Activated gamma-delta T cell treated with Interleukin-2 at 50 U/mL for 16 hours (primary cell): ENCODE results near the gene RALB.

Source experiments
- DNase-seq: peaks from one replicate; pipeline ENCODE4 v3.0.0-alpha.2; 2020

Gene RALB

DNA sequence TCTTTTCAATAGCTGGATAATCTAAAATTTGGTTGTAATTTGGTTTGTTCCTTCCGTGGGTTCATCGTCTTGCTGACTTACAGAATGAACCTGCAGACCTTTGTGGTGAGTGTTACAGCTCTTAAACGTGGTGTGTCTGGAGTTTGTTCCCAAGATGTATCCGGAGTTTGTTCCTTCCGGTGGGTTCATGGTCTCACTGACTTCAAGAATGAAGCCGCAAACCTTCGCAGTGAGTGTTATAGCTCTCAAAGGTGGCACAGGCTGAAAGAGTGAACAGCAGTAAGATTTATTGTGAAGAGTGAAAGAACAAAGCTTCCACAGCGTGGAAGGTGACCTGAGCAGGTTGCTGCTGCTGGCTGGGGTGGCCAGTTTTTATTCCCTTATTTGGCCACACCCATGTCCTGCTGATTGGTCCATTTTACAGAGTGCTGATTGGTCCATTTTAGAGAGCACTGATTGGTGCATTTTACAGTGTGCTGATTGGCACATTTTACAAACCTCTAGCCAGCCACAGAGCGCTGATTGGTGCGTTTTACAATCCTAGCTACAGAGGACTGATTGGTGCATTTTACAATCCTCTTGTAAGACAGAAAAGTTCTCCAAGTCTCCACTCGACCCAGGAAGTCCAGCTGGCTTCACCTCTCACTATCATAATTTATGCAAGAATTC, 16.6 kb downstream of the RALB start:
- DNase-seq = no peak

DNA sequence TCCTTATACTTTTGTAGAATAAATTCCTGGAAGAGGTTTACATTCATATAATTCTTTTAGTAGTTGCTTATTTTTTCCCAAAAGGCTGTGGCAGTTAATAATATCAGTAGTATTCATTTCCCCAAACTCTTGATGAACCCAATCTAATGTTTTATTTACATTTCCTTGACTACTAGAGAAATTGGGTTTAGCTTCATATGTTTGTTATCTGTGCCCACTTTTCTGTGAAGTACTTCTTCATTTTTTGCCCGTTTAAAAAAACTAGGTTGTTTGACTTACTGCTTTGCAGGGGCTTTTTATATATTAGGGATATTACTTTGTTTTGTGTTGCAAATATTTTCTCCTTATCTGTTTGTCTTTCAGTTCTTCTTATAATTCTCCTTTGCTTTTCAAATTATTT, 17.2 kb downstream of the RALB start:
- no peak for DNase-seq

DNA sequence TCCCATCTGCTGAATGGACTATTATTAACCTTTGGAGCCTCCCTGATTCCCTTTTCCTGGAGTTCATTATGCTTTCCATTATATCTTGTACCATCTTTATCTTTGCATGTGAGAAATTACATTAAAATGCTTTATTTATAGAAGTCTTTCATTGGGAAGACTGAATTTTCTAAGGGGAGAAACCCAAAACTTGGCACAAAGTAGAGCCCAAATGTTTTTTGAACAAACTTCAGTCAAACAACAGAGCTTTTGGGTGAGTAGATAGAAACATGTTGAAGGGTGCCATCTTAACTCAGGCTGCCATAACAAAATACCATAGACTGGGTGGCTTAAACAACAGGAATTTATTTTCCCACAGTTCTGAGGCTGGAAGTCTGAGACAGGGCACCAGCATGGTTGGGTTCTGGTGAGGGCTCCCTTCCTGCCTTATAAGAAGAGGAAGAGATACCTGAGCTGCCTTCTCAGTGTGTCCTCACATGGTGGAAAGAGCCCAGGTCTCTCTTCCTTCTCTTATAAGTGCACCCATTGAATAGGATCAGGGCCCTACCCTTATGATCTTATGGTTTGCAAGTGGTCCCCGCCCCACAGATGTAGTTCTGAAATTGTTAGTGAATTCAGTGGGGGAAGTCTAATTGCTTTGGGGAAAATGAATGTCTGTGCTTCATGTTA, 19.2 kb downstream of the RALB start:
- no peak for DNase-seq

DNA sequence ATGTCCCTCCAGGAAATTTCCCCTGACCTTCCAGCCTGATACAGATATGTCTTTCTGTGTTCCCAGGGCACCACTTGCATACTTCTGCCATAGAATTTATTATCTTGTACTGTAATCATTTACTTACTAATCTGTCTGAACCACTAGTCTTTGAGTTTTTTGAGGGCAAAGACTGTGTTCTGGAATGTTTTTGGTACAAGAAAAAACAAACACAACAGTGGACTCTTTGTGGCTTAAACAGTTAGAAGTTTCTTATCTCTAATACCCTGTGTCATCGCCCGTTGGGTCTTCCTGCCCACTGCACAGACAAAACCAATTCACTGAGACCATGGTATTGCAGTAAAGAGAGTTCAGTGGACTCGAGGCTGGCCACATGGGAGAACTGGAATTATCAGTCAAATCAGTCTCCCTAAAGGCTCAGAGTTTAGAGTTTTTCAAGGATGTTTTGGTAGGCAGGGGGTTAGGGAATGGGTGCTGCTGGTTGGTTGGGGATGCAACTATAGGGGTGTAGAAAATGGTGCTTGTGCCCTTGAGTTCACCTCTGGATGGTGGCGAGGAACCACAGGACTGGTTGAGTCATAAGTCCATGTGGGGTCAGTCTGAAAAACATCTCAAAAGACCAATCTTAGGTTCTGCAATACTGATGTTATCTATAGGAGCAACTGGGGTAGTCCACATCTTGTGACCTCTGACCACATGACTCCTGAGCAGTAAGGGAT, 20.3 kb downstream of the RALB start:
- no peak for DNase-seq

DNA sequence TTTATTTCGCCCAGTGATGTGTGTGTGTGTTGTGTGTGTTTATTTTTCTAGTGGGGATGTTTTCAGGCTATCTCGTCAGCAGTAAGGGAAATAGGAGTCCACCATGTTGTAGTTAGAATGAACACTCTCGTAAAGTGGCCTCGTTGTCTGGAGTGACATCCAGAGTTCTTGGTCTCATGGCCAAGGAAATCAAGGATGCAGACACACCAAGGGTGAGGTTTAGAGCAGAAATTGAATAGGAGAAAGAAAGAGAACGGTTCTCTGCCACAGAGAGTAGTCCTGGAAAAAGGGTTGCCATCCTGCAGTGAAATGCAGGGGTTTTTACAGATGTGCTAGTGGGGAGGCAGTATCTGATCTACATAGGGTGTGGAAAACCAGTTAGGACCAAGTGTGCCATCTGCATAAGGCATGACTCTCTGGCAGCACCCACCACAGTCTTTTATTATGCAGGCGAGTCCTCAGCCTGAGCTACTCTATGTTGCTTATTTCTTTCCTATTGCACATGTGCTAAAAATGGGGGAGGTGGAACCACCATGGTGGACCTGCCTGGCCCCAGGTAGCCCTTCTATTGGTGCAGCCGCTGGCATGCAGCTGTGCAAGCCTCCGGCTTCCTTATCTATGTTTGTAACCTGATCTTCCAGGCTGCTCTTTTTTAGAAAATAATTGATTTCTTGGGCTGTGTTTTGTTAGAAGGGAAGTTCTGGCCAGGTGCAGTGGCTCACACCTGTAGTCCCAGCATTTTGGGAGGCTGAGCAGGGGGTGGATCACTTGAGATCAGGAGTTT, 23.2 kb downstream of the RALB start:
- no peak for DNase-seq

DNA sequence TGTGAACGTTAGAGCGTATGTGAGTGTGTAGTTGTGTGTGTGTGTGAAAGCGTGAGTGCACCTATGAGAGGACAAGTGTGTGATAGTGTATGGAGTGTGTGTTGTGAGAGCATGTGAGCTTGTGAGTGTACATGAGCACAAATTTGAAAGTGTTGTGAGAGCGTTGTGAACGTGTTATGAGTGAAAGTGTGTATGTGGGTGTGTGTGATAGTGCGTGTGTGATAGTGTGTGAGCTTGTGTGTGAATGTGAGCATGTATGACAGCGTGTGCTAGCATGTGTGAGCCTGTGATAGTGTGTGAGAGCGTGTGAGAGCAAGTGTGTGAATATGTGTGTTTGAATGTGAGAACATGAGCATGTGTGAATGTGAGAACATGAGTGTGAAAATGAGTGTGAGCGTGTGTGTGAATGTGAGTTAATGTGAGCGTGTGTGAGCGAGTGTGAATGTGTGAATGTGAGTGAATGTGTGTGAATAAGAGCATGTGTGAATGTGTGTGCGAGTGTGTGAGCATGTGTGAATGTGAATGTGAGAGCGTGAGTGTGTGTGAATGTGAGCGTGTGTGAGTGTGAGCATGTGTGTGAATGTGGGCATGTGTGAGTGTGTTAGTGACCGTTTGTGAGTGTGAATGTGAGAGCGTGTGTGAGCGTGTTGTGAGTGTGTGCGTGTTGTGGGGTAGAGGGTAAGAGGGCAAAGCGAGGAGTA, 25.0 kb downstream of the RALB start:
- DNase-seq = no peak

DNA sequence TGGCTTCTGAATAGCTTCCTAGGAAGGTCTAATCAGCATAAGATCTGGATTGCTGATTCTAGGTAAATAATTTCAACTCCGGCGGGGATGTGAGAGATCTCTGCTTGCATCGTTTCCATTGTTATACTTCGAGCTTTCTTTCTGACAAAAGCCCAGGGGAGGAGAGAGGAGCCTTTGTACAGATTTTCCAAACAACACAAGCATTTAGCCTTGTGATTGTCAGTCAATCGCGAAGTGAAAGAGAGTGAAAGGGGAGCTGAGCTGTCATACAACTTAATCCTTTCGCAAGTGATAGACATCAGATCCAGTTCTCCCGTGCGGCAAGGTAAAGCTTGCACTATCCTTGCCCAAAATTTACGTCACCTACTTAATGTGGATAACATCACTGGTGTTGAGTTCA, 26.2 kb downstream of the RALB start:
- DNase-seq = no peak

DNA sequence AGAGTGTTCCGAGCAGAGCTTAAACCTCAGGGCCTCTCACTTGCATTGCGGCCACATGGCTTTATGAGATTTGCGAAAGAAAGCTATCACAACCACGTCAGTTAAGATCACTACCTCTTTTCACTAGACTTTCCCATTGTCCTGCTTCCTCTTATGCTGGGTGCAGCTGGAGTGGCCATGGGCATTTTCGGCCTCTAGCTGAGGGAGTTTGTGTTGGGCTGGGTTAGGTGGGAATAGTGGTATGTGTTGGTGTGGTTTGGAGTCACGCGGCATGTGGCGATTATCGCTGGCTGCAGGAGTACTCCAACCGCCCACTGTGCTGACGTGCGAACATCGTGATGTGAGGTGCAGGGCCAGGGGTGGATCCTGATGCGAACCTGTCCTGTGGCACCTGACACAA, 27.1 kb downstream of the RALB start:
- DNase-seq = no peak

DNA sequence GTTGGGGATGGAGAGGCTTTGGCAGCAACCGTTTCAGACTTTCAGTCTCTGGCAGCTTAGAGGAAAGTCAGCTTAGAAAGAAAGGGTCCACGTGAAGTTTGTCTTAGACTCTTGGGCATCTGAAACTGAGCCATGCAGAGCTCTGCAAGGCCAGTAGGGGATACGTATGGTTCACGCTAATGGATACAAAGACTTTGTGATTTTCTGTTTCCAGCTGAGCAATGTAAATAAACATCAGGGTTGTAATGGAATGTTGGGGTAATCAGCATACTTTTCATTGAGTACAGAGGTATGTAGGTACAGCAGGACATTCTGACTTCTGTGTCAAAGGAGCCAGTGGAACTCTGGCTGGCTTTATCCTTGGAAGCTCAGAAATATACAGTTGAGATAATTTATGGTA, 31.0 kb downstream of the RALB start:
- no peak for DNase-seq

DNA sequence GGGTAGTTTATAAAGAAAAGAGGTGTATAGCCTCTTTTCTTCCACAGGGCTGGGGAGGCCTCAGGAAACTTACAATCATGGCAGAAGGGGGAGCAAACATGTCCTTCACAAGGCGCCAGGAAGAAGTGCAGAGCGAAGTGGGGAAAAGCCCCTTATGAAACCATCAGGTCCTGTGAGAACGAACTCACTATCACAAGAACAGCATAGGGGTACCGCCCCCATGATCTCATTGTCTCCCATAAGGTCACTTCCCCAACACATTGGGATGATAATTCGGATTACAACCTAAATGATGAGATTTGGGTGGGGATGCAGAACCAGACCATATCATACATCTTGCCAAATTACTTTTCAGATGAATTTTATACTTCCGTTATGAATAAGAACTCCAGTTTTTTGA, 32.4 kb downstream of the RALB start:
- no peak for DNase-seq

DNA sequence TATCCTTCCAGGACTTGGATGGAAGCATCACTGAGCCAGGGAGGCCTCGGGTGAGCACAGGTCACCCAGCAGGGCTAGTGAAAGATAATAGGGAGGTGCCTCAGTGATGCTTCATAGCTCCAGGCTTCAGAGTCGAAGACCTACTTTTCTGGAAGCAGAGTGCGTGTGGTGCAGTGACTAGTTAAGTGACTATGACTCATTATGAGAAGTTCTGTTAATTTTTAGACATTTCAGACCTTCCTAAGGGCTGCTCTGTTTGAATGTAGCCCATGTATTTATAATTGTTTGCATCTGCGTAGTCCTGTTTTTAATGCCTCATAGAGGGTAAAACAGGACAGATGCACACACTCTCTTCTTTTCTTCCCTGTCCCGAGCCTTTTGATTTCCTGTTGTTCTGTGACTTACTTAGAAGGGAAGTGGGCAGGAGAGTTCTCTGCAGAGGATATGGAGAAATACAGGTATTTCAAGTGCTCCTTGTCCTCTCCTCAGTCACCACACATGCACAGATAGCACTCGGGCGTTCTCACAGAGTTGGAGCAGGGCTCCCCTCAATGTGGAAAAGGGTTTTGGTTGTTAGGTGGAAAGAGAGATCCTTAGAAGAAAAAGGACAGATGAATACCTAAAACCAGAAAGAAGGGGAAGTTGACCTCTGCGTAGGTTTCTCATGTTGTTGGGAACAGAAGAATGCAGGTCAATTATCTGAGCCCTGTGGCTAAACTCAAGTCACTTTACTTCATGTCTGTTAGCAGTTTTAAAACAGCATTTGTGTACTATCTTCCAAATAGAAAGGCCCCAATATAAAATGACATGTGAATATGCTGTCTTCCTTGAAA, 34.7 kb downstream of the RALB start:
- DNase-seq = no peak

DNA sequence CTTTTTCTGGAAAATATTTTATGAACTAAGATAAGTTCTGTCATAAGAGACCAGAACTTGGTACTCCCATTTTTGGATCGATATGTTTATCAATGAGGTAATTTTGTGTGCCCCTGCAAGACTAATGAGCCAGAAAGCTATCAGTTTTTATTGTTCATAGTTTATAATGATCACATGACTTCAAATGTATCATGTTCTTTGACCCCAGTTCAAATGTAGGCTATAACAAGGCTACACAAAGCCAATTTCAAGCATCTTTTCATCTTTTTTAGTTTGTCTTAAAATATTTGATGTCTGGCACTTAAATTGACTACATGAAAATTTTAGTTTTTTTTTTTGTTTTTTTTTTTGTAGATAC, 35.3 kb downstream of the RALB start:
- DNase-seq = no peak

DNA sequence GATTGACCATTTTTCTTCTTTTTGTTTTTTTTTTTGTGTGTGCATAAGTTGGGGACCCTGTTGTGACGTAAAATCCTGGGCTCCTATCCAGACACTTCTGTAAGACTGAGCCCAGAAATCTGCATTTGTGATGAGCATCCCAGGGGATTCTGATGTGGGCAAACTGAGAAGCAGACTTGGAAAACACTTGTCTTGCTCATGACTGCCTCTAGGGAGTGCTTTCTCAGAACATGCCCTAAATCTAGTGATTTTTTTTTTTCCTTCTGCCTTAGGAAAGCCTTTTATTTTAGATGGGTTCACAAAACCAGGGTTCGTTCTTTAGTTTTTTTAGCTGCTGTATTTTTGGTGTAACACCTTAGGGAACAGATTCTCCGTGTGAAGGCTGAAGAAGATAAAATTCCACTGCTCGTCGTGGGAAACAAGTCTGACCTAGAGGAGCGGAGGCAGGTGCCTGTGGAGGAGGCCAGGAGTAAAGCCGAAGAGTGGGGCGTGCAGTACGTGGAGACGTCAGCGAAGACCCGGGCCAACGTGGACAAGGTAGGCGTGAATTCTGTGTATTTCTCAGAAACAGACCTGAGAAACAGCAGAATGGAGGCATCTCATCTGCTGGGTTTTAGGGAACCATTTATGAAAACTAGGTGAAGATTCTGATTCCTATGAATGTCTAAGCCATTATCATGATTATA, 36.7 kb downstream of the RALB start:
- no peak for DNase-seq

DNA sequence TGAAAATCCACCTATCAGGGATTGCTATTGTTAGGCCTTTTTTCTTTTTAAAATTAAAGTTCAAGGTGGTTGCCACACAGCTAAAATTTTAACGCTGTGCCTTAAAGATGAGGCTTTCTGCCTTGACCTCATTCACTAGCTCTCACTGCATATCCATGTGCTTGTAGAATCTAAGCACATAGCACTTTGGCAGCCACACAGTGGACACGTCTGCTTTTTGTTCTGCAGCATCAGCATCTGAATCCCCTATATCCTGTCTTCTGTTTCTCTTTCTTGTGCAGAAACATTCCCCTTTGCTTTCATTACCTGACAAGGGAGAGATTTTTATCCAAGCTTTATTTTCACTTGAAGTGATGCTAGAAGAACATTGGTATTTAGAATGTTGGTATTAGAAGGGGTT, 38.1 kb downstream of the RALB start:
- DNase-seq = no peak

DNA sequence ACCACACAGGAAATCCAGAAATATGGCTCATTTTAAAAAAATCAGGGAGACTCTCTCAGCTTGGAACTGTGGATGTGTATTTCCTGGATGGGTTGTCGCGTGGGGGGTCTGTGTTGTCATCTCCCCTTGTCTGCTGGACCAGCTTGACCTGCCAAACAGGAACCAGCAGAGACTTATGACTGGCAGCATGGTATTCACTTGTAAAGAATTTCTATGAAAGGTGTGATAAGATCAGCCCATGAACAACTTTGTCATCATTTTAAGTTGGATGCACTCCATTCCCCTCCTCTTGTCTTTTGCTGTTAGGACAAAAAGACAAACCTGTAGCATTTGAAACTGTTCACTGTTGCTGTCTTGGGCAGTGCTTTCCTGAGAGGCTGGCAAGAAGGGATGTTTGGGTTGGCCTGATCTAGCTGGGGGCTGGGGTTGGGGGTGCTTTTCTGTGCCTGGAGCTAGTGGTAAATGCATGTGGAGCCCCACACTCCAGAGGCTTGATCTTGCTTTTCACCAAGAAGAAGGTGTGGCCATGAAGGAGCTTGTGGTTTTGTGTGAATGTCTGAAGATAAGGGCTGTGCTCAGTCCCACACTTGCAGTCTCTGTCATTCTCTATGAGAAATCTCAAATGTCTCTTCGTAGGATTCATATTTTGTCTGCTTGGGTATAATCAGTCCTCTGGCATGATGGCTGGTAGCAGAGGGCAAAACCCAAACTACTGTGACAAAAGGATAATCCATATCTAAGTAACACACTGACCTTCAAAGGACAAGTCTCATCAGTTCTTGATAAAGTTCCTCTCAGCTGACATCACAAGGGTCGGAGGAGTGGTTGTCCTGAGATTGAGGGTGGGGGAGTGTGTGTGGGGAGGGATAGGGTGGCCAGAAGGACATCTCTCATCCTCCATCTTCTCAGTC, 39.0 kb downstream of the RALB start:
- no peak for DNase-seq

DNA sequence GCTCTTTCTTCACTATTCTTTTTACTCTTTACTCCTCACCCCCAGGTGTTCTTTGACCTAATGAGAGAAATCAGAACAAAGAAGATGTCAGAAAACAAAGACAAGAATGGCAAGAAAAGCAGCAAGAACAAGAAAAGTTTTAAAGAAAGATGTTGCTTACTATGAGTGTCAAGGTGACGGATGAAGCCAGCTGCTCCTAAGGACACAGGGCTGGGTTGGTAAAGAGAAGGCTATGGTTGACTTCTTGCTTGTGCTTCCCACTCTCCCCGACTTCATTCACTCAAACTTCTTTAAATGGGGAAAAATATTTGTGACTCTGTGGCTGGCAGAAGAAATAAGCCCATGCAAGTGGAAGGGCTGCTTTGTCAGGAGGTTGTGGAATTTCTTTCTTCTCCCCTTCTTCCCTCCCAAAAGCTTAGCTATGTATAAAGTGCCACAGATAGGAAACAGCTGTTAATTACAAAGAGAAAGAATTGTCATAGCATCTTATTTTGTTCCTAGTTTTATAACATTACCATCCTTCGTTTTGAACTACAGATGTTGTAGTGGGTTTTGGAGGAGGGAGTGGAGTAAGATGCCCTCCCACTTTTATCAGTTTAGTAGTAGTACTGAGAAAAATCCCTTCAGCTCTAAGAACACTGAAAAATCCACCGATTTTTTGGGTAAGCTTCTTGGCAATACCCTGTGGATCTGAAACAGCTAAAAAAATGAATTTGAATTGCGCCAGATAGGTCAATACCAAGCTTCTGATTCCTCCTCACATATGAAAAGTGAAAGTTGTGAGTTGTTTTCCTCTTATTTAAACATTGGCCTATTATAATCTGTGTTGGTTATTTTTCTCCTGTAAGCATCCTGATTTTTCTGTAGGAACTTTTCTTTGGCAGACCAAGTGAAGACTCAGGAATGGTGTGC, 40.7 kb downstream of the RALB start:
- no peak for DNase-seq

DNA sequence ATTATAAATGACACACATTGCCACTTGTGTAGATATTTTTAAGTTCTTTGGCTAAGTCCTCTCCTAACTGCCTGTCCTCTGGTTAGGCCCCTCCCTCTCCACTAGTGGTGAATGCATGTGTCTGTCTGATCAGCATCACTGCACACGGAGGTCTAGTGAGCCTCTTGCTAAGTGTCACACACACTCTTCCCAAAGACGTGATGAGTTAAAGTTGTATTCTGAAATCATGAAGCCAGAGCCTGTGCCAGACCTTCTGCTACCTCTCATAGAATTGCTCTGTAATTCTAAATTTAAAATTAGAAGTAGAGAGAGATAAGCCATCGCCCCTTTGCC, 41.3 kb downstream of the RALB start:
- no peak for DNase-seq

DNA sequence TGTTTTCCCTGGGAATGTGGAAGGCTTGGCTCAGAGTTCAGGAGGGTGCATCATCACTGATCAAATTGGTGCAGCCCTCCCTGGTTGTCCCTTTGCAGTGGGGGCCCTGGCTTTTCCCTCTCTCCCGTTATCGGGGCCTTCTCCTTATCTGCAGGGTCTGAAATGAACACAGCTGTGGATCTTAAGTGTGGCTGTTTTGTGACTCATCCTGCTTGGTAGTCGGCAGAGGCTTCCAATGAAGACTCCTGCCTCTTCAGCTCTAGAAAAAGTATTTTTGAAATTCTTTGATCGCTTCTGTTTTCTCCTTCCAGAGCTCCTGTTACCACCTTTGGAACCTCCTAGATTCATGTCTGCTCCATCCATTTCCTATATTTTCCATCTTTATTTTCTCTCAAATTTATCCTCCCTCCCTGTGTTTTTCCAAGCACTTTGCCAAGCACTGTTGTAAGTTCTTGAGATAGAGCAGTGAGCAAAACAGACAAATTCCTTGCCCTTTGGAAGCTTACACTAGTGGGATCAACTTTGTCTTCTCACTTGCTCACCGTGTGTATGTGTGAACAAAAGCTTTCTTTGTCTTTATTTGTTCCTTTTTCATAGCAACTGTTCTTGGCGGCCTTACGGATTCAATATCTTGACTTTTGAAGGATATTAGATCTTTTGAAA, 45.7 kb downstream of the RALB start:
- no peak for DNase-seq

DNA sequence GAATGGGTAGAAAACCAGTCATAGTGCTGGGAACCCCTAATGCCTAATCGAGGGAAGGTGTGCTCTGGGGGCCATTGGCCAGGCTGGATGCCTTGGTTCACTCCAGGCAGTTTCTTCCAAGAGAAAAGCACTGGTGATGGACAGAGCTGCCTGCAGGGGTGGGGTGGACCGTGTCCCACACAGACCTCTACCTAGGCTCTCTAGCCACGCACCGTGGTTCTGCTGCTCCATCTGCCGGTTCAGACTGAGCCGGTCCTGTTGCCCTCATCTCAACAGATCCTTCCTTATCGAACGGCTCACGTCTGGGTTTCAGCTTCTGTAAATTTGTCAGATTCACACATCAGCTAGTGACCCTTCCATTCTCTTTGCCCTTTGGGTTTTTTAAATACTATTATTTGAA, 46.4 kb downstream of the RALB start:
- no peak for DNase-seq
